Chondrocyte (in vitro differentiated cells): ENCODE results near the gene ABHD12B. TPM values are rescaled to one million over a fixed set of nuclear protein-coding genes. Genes with fewer than 3 reads are reported as not detected.

Experiments
- DNase-seq: peaks from one replicate; pipeline ENCODE4 v3.0.0; 2021; ENCODE audit warnings: mixed read lengths, low spot score
- H3K27ac Mint-ChIP-seq: one replicate; pipeline ENCODE4 v1.8.0; 2021; ENCODE audit warnings: mild to moderate bottlenecking, moderate library complexity, mixed read lengths; ENCODE audit not compliant: unreplicated experiment
- H3K27me3 Mint-ChIP-seq: 2 replicates; pipeline ENCODE4 v1.8.0; 2021; ENCODE audit warnings: low read depth, mixed read lengths
- H3K36me3 Mint-ChIP-seq: 2 replicates; pipeline ENCODE4 v1.8.0; 2021; ENCODE audit warnings: low read depth, mixed read lengths
- H3K4me1 Mint-ChIP-seq: 2 replicates; pipeline ENCODE4 v1.8.0; 2021; ENCODE audit warnings: low read depth, mild to moderate bottlenecking, mixed read lengths
- H3K4me3 Mint-ChIP-seq: one replicate; pipeline ENCODE4 v1.8.0; 2021; ENCODE audit warnings: mild to moderate bottlenecking, moderate library complexity, mixed read lengths; ENCODE audit not compliant: unreplicated experiment
- H3K9me3 Mint-ChIP-seq: 2 replicates; pipeline ENCODE4 v1.8.0; 2021; ENCODE audit warnings: low read depth, mixed read lengths
- CTCF ChIP-seq: fragments of 200-600 bp; sonication (generic); IDR thresholded peaks from 2 replicates; pipeline ENCODE4 v1.5.0; 2021; ENCODE audit warnings: antibody characterized with exemption, mild to moderate bottlenecking, moderate library complexity
- total RNA-seq: library from RNA; stranded (reverse); gene quantifications from 3 replicates; pipeline ENCODE4 v1.2.1, GENCODE V29; 2021

Gene ABHD12B
- total RNA-seq, 1 donor from 2014 or later: not detected

GRCh38 chr14:50953502-50953901 lies 81.6 kb downstream of the ABHD12B start:
- Mint-ChIP-seq H3K36me3 (no peaks in the 10 kb centered on the region), H3K9me3 (no peaks in the 10 kb centered on the region), H3K4me1 (peaks cover 34% of the 10 kb centered on the region), H3K27ac (no peak overlapping the region), H3K4me3 (no peak overlapping the region), H3K27me3 (no peaks in the 10 kb centered on the region)
- no peak for TF ChIP-seq CTCF
- no peak for DNase-seq

Other genes with a start within 250 kb of the ABHD12B start
- gene SAV1, start 203.7 kb upstream of the ABHD12B start, total RNA-seq: 25.1 to 29.6 TPM (median 28.2 TPM) in 3 replicates
- gene NIN, start 40.9 kb upstream of the ABHD12B start, total RNA-seq: 43.5 to 46.9 TPM (median 45.0 TPM) in 3 replicates
- 97.7 to 122 TPM (median 120 TPM) in 3 replicates for gene PYGL, start 72.4 kb downstream of the ABHD12B start, total RNA-seq
- 13.0 to 15.5 TPM (median 13.4 TPM) in 3 replicates for gene TRIM9, start 223.1 kb downstream of the ABHD12B start, total RNA-seq